HL-60/S4 (cell line): ENCODE results near the gene CLDN2.
"Not testable (repeated sequence)": the region's sequence is repeated elsewhere in the genome, so short reads cannot be mapped to it uniquely, and the experiment has no call there.

Source experiments
- in situ Hi-C: fragments of 300-500 bp; cut with MboI; formaldehyde crosslinking; loops from 2 replicates; pipeline ENCODE4 v1.14.3; 2022; ENCODE audit warnings: low sequenced_read_pairs

The CLDN2 gene

DNA sequence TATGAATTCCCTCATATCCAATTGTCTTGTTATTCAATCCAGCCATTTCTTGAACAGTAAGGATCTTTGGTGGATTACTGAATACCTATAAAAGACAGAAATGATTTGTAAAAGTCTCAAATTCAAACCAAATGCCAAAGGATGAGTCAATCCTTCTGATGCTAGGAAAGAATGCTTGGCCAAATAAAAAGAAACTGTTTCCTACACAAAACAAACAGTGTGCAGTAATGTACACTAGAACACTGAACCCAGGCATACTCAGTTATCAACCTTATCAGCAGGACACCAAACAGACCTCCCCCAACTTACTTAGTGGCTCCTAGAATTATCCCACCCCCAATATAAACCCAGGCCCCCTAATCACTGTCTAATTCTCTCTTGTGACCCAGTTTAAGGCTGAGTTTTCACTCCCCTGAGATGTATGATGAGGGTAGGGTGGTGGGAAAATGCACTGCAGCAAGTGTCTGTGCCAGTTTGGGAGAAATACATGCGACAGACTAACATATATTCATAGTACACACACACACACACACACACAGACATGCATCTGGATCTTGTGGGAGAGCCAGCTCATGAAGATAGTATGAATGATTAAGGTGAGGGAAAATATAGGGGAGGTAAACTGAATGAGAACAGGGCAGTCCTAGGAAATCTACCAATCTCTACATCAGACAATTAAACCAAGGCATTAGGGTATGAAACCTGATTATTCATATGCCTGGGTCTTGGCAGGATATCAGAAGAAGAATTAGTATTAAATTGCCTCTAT is 35.0 kb downstream of the CLDN2 start:
- in situ Hi-C loops = no loop called here

DNA sequence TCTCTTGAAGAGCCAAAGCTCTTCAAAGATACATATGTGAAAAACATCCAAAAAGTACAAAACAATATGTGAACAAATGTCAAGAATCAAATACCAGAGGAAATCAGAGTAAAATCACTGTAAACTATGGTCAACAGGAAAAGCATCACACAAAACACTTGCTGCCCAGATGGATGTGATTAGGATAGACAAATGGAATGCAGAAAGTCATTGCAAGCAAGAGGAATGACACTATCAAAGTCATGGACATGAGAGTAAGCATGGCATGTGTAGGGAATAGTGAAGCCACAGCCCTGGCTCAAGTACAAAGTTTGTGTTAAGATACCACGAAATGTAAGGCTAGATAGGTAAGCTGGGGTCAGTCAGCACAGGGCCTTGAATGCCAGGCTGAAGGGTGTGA is 37.7 kb downstream of the CLDN2 start:
- in situ Hi-C loops = no loop called here

DNA sequence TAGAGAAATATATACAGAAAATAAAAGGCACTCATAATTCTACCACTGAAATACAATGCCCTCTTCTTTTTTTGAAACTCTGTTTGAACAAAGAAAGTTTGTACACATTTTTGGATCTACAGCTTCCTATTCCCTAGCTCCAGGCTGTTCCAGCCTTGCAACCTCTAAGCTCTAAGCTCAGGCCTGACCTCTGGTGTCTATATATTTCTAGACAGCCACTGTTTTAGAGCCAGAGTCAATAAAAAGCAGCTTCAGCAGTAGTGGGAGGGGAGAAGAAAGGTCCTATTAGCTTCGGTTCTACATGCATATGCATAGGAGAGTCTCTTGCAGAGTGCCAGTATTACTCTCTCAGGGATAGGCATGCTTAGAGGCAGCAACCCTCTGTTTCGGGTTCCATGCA is 39.7 kb downstream of the CLDN2 start:
- in situ Hi-C loops = no loop called here

DNA sequence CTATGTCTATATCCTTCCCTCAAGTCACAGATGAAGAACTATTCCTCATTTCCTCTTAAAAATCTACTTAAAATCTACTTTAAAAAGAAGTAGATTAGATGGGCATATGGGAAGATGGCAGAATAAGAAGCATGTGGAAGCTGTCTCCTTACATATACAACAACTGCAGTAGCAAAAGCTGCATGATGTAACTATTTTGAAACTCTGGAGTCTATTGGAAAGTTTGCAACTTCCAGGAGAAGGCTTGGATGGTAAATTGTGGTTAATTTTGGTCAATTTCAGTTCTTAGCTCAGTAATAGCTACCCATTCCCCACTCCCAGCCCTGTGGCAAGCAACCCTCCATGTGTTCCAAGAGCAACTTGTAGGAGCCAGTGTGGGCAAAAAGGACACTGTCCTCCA is 42.9 kb downstream of the CLDN2 start:
- in situ Hi-C loops = no loop called here

DNA sequence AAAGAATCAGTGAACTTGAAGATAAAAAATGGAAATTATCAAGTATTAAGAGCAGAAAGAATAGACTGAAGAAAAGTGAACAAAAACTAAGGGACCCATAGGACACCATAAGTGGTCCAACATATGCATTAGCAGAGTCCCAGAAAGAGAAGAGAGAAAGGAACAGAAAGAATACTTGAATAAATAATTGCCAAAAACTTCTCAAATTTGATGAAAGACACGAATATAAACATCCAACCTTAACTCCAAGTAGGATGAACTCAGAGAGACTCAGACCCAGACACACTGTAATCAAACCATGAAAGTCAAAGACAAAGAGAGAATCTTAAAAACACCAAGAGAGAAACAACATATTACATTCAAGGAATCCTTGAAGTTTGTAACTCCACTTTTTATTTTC is 44.1 kb downstream of the CLDN2 start:
- in situ Hi-C loops = no loop called here

DNA sequence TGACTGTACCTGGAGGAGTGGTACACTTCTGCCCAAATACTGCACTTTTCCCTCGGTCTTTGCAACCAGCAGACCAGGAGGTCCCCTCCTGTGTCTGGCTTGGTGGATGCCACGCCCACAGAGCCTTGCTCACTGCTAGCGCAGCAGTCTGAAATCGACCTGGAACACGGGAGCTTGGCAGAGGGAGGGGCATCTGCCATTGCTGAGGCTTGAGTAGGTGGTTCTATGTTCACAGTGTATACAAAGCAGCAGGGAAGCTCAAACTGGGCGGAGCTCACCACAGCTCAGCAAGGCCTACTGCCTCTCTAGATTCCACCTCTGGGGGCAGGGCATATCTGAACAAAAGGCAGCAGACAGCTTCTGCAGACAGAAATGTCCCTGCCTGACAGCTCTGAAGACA is 46.3 kb downstream of the CLDN2 start:
- in situ Hi-C loops = not testable (repeated sequence)

DNA sequence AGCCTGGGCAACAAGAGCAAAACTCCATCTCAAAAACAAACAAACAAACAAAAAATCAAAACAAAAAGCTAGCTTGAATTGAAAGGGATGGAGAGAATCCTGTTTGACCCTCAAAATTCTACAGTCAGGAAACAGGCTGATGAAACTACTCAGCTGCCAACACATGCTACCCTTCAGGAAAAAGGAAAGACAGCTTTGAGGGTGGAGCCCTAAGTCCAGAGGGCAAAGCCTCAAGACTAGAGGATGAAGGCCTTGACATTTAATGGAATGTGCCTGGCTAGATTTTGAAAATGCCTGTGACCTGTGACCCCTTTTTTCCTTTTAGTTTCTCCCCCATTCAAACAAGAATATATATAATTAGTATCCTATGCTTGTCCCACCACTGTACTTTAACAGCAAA is 52.7 kb downstream of the CLDN2 start:
- in situ Hi-C loops = no loop called here

DNA sequence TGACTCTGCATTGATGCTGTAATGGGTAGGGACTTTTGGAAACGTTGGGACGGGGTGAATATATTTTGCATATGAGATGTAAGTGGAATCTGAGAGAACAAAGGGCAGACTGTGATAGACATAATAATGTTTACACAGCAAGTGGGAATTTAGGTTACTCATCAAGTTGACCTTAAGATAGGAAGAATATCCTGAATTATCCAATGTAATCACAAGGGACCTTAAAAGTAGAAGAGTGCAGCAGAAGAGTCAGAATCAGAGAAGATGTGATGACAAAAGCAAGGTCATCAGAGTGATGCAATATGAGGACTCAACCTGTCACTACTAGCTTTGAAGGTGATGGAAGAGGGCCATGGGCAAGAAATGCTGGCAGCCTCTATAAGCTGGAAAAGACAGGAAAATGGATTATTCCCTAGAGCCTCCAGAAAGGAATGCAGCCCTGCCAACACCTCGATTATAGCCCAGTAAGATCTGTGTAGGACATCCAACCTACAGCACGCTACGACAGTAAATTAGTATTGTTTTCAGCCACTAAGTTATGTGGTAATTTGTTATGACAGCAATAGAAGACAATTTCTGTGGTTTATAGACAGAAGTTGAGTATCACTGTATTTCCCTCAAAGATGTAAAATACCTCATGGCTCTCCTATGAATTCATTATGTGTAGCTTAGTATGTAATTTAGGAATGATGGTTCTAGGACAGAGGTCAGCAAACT is 53.4 kb downstream of the CLDN2 start:
- in situ Hi-C loops = no loop called here

DNA sequence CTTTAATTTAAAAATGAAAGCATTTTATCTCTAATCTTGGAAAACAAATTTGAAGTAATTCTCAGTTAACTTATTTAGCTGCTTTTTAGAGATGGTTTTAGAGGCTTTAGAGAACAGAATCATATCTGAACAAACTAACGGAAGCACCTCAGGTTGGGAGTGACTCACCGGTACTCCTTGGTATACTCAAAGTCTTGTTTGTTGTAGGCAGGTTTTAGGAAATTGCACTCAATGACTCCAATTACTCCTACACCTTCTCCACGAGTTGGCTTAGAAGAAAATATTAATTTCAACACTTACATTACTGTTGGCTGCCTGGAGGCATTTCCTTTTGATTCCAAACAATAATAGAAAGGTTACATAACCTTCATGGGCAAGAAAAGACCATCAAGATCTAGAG is 56.2 kb downstream of the CLDN2 start:
- in situ Hi-C loops = no loop called here
